ENCODE measurements around the gene SEC22C. TPM values are rescaled to one million over a fixed set of nuclear protein-coding genes. Genes with fewer than 3 reads are reported as not detected.

Gene SEC22C
- total RNA-seq, 1 donor from 2014 or later: 73.3 TPM

DNA sequence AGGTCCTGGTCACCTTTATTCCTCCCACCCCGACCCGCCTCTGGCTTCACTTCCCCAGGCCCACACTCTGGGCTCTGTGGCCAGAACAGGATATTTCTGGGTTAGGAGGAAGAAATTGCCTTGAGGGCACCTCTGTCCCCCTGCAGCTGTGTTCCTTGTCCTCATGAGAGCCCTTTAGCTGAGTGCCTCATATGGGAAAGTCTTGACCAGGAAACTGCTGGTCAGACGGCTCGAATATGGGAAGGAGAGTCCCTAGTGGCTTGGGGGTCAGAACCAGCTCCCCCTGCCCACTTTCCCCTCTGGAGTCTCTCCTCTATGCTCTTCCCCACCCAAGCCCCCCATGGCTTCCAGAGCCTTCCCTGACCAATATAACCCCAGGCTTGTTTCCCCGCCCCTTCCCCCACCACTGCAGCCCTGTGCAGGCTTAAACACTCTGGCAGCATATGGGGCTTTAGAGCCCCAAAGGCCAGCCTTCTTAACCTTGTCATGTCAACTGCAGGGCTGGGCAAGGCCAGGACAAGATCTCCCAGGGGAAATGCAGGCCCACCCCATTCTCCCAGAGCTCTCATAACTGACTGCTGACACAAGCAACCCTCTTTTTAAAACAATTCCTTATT lies 36.4 kb downstream of the SEC22C start:
- DNase-seq (ENCODE audit: low read depth): no peak
- Histone ChIP-seq H3K36me3 (ENCODE audit: control insufficient read depth, insufficient read depth, low read length) (no peaks in the 10 kb centered on the region), H3K4me3 (ENCODE audit: low read depth, low read length) (no peak overlapping the region), H3K27me3 (ENCODE audit: control insufficient read depth, insufficient read depth, low read length) (no peaks in the 10 kb centered on the region)
- no peak for TF ChIP-seq CTCF (IDR thresholded peaks at IDR 0.05; ENCODE audit: insufficient read depth, low read length, poor library complexity, severe bottlenecking)

DNA sequence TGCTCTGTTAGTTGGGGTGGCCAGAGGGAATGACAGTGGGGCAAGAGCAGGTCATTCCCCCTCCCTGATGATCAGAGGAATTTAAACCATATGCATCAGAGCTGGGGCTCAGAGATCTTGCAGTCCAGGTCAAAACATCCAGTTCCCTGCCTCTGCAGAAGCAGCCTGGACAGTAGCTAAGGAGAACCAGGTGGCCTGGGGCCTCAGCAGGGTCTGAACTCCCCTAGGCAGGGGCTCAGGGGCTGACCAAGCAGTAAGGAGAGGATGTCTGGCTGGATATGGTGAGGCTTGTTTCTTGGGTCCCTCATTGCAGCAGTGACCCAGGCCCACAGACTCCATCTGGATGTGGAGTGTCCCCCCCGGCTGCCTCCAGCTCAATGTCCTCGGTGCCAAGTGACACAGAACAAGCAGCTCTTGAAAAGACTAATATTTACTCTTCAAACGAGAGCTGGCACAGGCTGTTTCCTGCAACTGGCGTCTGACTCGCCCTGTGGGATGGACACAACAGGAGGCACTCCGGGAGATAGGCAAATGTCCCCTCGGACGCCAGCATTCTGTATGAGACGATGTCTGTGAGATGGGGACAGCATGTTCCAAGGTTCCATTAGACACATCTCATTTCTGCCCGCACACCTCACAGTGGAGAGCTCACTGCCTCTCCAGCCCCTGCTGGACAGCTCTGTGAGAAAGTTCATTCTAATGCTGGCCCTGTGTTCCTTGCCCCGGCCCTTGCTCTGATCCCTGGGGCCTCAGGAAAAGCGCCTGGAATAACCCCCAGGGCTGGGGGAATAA lies 37.1 kb downstream of the SEC22C start:
- TF ChIP-seq CTCF (IDR thresholded peaks at IDR 0.05; ENCODE audit: insufficient read depth, low read length, poor library complexity, severe bottlenecking): no peak
- Histone ChIP-seq H3K27me3 (ENCODE audit: control insufficient read depth, insufficient read depth, low read length) (no peaks in the 10 kb centered on the region), H3K4me3 (ENCODE audit: low read depth, low read length) (no peak overlapping the region), H3K36me3 (ENCODE audit: control insufficient read depth, insufficient read depth, low read length) (no peaks in the 10 kb centered on the region)
- no peak for DNase-seq (ENCODE audit: low read depth)

- no peak for TF ChIP-seq CTCF (IDR thresholded peaks at IDR 0.05; ENCODE audit: insufficient read depth, low read length, poor library complexity, severe bottlenecking)
- H3K36me3 ChIP-seq (ENCODE audit: control insufficient read depth, insufficient read depth, low read length): no peaks in the 10 kb centered on the region
- DNase-seq (ENCODE audit: low read depth): no peak
- no peak overlapping the region for H3K4me3 ChIP-seq (ENCODE audit: low read depth, low read length)
- no peaks in the 10 kb centered on the region for H3K27me3 ChIP-seq (ENCODE audit: control insufficient read depth, insufficient read depth, low read length)
Measured at GRCh38 chr3:42541079-42541478, 40.7 kb downstream of the SEC22C start.

- DNase-seq (ENCODE audit: low read depth): no peak
- no peaks in the 10 kb centered on the region for H3K36me3 ChIP-seq (ENCODE audit: control insufficient read depth, insufficient read depth, low read length)
Measured at GRCh38 chr3:42539871-42540714, 41.7 kb downstream of the SEC22C start.

DNA sequence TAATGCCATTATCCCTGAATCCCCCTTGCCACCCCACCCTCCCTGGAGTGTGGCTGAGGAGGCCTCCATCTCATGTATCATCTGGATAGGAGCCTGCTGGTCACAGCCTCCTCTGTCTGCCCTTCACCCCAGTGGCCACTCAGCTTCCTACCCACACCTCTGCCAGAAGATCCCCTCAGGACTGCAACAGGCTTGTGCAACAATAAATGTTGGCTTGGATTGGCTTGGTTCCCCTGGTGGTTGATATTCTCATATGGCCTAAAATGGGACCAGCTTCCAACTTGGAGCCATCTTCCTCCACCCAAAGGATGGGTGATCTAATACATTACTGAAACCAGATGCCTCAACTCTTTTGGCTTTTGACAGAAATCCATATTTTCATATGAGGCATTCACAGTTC lies 44.4 kb downstream of the SEC22C start:
- TF ChIP-seq CTCF (IDR thresholded peaks at IDR 0.05; ENCODE audit: insufficient read depth, low read length, poor library complexity, severe bottlenecking): no peak
- Histone ChIP-seq H3K4me3 (ENCODE audit: low read depth, low read length) (no peak overlapping the region), H3K27me3 (ENCODE audit: control insufficient read depth, insufficient read depth, low read length) (no peaks in the 10 kb centered on the region), H3K36me3 (ENCODE audit: control insufficient read depth, insufficient read depth, low read length) (no peaks in the 10 kb centered on the region)
- DNase-seq (ENCODE audit: low read depth): no peak

More at GRCh38 chr3:42539871-42540714, 41.7 kb downstream of the SEC22C start:
- peak; percentile 73 for TF ChIP-seq CTCF (IDR thresholded peaks at IDR 0.05; ENCODE audit: insufficient read depth, low read length, poor library complexity, severe bottlenecking)
- no peak overlapping the region for H3K4me3 ChIP-seq (ENCODE audit: low read depth, low read length)
- H3K27me3 ChIP-seq (ENCODE audit: control insufficient read depth, insufficient read depth, low read length): no peaks in the 10 kb centered on the region
